ENCODE results near the gene HMGN1. TPM values are rescaled to one million over a fixed set of nuclear protein-coding genes. Genes with fewer than 3 reads are reported as not detected.

The HMGN1 gene
- total and polyA plus RNA-seq, 12 donors: 86.5 to 254 (median 130) TPM

- Histone ChIP-seq H3K4me1 (replicated peaks in 1 of 2) (no peaks in the 10 kb centered on the region), H3K36me3 (replicated peaks in 1 of 2) (peaks cover 0 to 31% of the 10 kb centered on the region in 2 donors), H3K27me3 (no peaks in the 10 kb centered on the region), H3K9me3 (replicated peaks in 1 of 3) (no peaks in the 10 kb centered on the region), H3K4me3 (no peak overlapping the region), H3K27ac (no peak overlapping the region)
- 90 to 98% (median 96%) methylated on average over 3 of the region's 3 CpGs for WGBS, 4 donors
- intact Hi-C loops (cut with DNase I): no loop called here
- no peak for TF ChIP-seq POLR2A (IDR thresholded peaks at IDR 0.05)
- TF ChIP-seq, protein P1, sequence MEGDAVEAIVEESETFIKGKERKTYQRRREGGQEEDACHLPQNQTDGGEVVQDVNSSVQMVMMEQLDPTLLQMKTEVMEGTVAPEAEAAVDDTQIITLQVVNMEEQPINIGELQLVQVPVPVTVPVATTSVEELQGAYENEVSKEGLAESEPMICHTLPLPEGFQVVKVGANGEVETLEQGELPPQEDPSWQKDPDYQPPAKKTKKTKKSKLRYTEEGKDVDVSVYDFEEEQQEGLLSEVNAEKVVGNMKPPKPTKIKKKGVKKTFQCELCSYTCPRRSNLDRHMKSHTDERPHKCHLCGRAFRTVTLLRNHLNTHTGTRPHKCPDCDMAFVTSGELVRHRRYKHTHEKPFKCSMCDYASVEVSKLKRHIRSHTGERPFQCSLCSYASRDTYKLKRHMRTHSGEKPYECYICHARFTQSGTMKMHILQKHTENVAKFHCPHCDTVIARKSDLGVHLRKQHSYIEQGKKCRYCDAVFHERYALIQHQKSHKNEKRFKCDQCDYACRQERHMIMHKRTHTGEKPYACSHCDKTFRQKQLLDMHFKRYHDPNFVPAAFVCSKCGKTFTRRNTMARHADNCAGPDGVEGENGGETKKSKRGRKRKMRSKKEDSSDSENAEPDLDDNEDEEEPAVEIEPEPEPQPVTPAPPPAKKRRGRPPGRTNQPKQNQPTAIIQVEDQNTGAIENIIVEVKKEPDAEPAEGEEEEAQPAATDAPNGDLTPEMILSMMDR (IDR thresholded peaks at IDR 0.05): no peak
- DNase-seq: no peak
These were observed 48.3 kb downstream of the HMGN1 start for GRCh38 chr21:39300587-39300986.

GRCh38 chr21:39296891-39297290, 52.0 kb downstream of the HMGN1 start:
- DNase-seq: no peak
- WGBS, 4 donors: 89 to 93% (median 91%) methylated on average over 2 of the region's 2 CpGs
- H3K27ac ChIP-seq: no peak overlapping the region
- intact Hi-C loops (cut with DNase I): no loop called here
- no peaks in the 10 kb centered on the region for H3K27me3 ChIP-seq
- no peaks in the 10 kb centered on the region for H3K9me3 ChIP-seq (replicated peaks in 1 of 3)
- TF ChIP-seq POLR2A (IDR thresholded peaks at IDR 0.05): no peak
- TF ChIP-seq, protein P1 (IDR thresholded peaks at IDR 0.05): no peak
- H3K4me3 ChIP-seq: no peak overlapping the region
- H3K36me3 ChIP-seq (replicated peaks in 1 of 2): peaks cover 0 to 56% of the 10 kb centered on the region in 2 donors
- H3K4me1 ChIP-seq (replicated peaks in 1 of 2): no peaks in the 10 kb centered on the region

Small RNA genes lying within 50 kb of the gene (small RNA-seq; reads per million reads assigned to genes)
- gene RF00019: 0 reads per million in 2 donors

Other genes with a start within 250 kb of the HMGN1 start
- 10 to 100 TPM; 19.0 to 59.8 (median 36.1) TPM for gene PSMG1, start 165.6 kb downstream of the HMGN1 start, total RNA-seq
- gene PSMG1, start 165.6 kb downstream of the HMGN1 start, polyA plus RNA-seq: 100 to 1,000 TPM in 1 of 3 donors, 10 to 100 TPM in 2; 27.1 to 104 (median 45.6) TPM
- gene BRWD1, start 35.5 kb downstream of the HMGN1 start, total RNA-seq: 10 to 100 TPM; 28.9 to 81.1 (median 42.6) TPM
- gene BRWD1, start 35.5 kb downstream of the HMGN1 start, polyA plus RNA-seq: 10 to 100 TPM; 11.1 to 32.7 (median 16.2) TPM
- gene LCA5L, start 96.7 kb upstream of the HMGN1 start, total RNA-seq: 1 to 10 TPM in 8 of 9 donors, under 1 TPM in 1; 0.42 to 9.2 (median 5.3) TPM
- 10 to 100 TPM in 1 of 3 donors, 1 to 10 TPM in 2; 3.5 to 13.5 (median 4.3) TPM for gene LCA5L, start 96.7 kb upstream of the HMGN1 start, polyA plus RNA-seq
- 10 to 100 TPM in 7 of 9 donors, 1 to 10 TPM in 2; 8.9 to 97.3 (median 13.4) TPM for gene SH3BGR, start 102.9 kb upstream of the HMGN1 start, total RNA-seq
- 10 to 100 TPM; 21.6 to 34.3 (median 28.6) TPM for gene SH3BGR, start 102.9 kb upstream of the HMGN1 start, polyA plus RNA-seq

All from adrenal gland (tissue), 12 donors.